ENCODE measurements around the gene C2orf76.

DNA sequence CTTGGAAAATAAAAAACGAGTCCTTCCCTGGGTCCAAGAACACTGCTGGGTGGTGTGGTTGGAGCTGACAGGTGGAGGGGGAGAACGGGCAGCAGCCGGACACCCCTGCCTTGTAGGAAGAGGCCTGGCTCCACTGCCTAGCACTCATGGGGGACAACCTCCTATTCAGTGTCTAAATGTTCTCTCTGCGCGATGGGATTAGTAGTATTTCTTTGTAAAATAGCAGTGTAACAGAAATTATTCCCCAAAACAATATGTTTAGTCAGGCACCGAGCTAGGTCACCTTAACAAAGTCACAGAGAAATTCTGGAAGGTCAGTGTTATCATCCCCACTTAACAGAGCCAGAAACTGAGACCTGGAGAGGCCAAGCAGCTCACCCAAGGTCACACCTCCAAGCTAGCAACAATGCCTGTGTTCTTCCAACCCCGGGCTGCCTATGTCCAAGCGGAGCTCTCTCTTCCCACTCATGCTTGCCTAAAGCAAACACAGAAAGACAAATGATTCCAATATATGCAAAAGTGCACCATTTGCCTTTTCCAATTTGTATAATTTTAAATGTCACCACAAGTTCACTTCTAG is 75.0 kb downstream of the C2orf76 start:
- TF ChIP-seq SUZ12 (IDR thresholded peaks at IDR 0.05; ENCODE audit: extremely low read depth, insufficient read depth, insufficient read length) = no peak
- TF ChIP-seq YY1 (IDR thresholded peaks at IDR 0.05; ENCODE audit: insufficient read depth, insufficient read length) = no peak
- TF ChIP-seq ZNF274 (IDR thresholded peaks at IDR 0.05; ENCODE audit: low read depth, low read length) = no peak
